K562 (cell line): ENCODE measurements around the gene TBC1D7. TPM values are rescaled to one million over a fixed set of nuclear protein-coding genes. Genes with fewer than 3 reads are reported as not detected.

Experiments used
- ATAC-seq: fragments of 200-7000 bp; cut with Tn5 transposase; 3 replicates; pipeline ENCODE4 v1.9.1; 2020; ENCODE audit warnings: moderate library complexity
- BruUV-seq: library from RNA; stranded (reverse); fragments of 400-500 nt; replicated peaks from 2 replicates; lab custom pipeline; 2021; lab: Mats Ljungman, UMichigan
- CTCF ChIA-PET: fragments of 300-600 bp; formaldehyde crosslinking; extraction: SDS; loops from one replicate; lab custom pipeline; 2021; ENCODE audit warnings: low intra/inter-chr PET ratio; lab: Yijun Ruan, JAX
- POLR2A ChIA-PET: fragments of 300-600, 350-650 bp; sonication (Branson Sonifier 250); formaldehyde crosslinking; extraction: SDS; loops from one replicate; lab custom pipeline; 2021; ENCODE audit warnings: antibody characterized with exemption, inconsistent platforms; lab: Yijun Ruan, JAX
- DNase-seq, 4 experiments: peaks; one replicate each; pipeline versions ENCODE4 v3.0.0 to v3.0.0-alpha.2; 2011 to 2018; ENCODE audit warnings: low spot score in 3 of 4, mixed read lengths in 3 of 4; ENCODE audit errors: extremely low read depth in 1 of 4
- FAIRE-seq: peaks from 2 replicates; lab custom pipeline; 2011; peaks lifted over from hg19 to GRCh38; lab: Jason Lieb, UNC
- H2AFZ ChIP-seq: 2 replicates; pipeline ENCODE4 v1.6.0; 2011; ENCODE audit warnings: low read depth, low read length, control low read depth, inconsistent platforms
- H3K27ac ChIP-seq: fragments of 200-600 bp; 3 replicates; pipeline ENCODE4 v1.8.0; 2011; ENCODE audit warnings: low read depth, mild to moderate bottlenecking, control low read depth, inconsistent platforms, low read length, moderate library complexity, mixed read lengths; ENCODE audit errors: extremely low read depth
- H3K27me3 ChIP-seq, 2 experiments: fragments of 300-600 bp in 1 of 2; 2 replicates in 1 of 2; 3 replicates in 1 of 2; pipeline versions ENCODE4 v1.6.0 to v1.8.0; 2011; ENCODE audit warnings: inconsistent platforms in 2 of 2, low read length in 2 of 2, mild to moderate bottlenecking in 1 of 2, mixed read lengths in 1 of 2, moderate library complexity in 1 of 2; ENCODE audit not compliant: control insufficient read depth in 2 of 2, insufficient read depth in 2 of 2
- H3K36me3 ChIP-seq: fragments of 300-600 bp; 3 replicates; pipeline ENCODE4 v1.8.0; 2011; ENCODE audit warnings: mild to moderate bottlenecking, low read length, inconsistent platforms; ENCODE audit not compliant: control insufficient read depth, insufficient read depth
- H3K4me1 ChIP-seq, 2 experiments: fragments of 200-600 bp in 1 of 2; replicated peaks in 1 of 2; 2 replicates in 1 of 2; 3 replicates in 1 of 2; pipeline versions ENCODE4 v1.5.1 to v1.8.0; 2011; ENCODE audit warnings: inconsistent platforms in 2 of 2, low read length in 2 of 2, mild to moderate bottlenecking in 1 of 2, mixed read lengths in 1 of 2, moderate library complexity in 1 of 2; ENCODE audit not compliant: control insufficient read depth in 2 of 2, insufficient read depth in 2 of 2
- H3K4me2 ChIP-seq: 2 replicates; pipeline ENCODE4 v1.6.1; 2011; ENCODE audit warnings: low read length, control low read depth, inconsistent platforms, mixed read lengths; ENCODE audit not compliant: insufficient read depth
- H3K4me3 ChIP-seq: fragments of 200-600 bp; sonication (generic), shearing (Covaris generic); 2 replicates; pipeline ENCODE4 v1.5.1; 2016; ENCODE audit warnings: control low read depth, inconsistent platforms
- H3K79me2 ChIP-seq: fragments of 200-600 bp; 3 replicates; pipeline ENCODE4 v1.8.0; 2011; ENCODE audit warnings: low read length, inconsistent platforms; ENCODE audit not compliant: control insufficient read depth, insufficient read depth
- H3K9ac ChIP-seq, 2 experiments: 2 replicates each; pipeline versions ENCODE4 v1.6.0 to v1.6.1; 2011; ENCODE audit warnings: low read depth in 2 of 2, low read length in 2 of 2, control low read depth in 1 of 2, inconsistent platforms in 1 of 2, mild to moderate bottlenecking in 1 of 2, mixed read lengths in 1 of 2; ENCODE audit not compliant: insufficient read depth in 1 of 2
- H3K9me1 ChIP-seq: one replicate; pipeline ENCODE4 v1.6.0; 2011; ENCODE audit warnings: inconsistent platforms, mild to moderate bottlenecking, low read length, moderate library complexity; ENCODE audit not compliant: control insufficient read depth, insufficient read depth
- H3K9me3 ChIP-seq: replicated peaks from 2 replicates; pipeline ENCODE4 v1.5.1; 2011; ENCODE audit warnings: low read depth, low read length, inconsistent platforms; ENCODE audit not compliant: control insufficient read depth, insufficient read depth
- H4K20me1 ChIP-seq: replicated peaks from 2 replicates; pipeline ENCODE4 v1.6.1; 2011; ENCODE audit warnings: low read length, inconsistent platforms, mixed read lengths; ENCODE audit not compliant: control insufficient read depth, insufficient read depth
- CCAR2 ChIP-seq: fragments of 200-400 bp; formaldehyde crosslinking; IDR thresholded peaks from 2 replicates; pipeline ENCODE4 v1.6.1; 2017; ENCODE audit warnings: mild to moderate bottlenecking, low read depth, low read length
- CHAMP1 ChIP-seq: fragments of 450-650 bp; IDR thresholded peaks from 2 replicates; pipeline ENCODE4 v1.6.1; 2016; ENCODE audit warnings: mild to moderate bottlenecking
- CXXC5 ChIP-seq: fragments of 250-450 bp; sonication (Bioruptor Pico); IDR thresholded peaks from 2 replicates; pipeline ENCODE4 v1.8.0; 2022; ENCODE audit warnings: inconsistent platforms, mild to moderate bottlenecking, moderate library complexity
- ELK1 ChIP-seq: sonication (generic); formaldehyde crosslinking; IDR thresholded peaks from 2 replicates; pipeline ENCODE4 v1.8.1; 2022; ENCODE audit warnings: missing genetic modification reagents
- IFI16 ChIP-seq: fragments of 250-450 bp; sonication (Bioruptor Pico); IDR thresholded peaks from 2 replicates; pipeline ENCODE4 v2.1.2; 2022; ENCODE audit warnings: mild to moderate bottlenecking, inconsistent platforms
- MEIS2 ChIP-seq: fragments of 450-650 bp; IDR thresholded peaks from 2 replicates; pipeline ENCODE4 v1.6.1; 2014; ENCODE audit warnings: mild to moderate bottlenecking; ENCODE audit not compliant: partially characterized antibody
- MTA3 ChIP-seq: fragments of 450-650 bp; formaldehyde crosslinking; IDR thresholded peaks from 2 replicates; pipeline ENCODE4 v1.6.1; 2017; ENCODE audit warnings: mild to moderate bottlenecking, borderline replicate concordance
- NRF1 ChIP-seq, 2 experiments: fragments of 450-650 bp; IDR thresholded peaks in 1 of 2; conservative IDR thresholded peaks in 1 of 2; 2 replicates each; pipeline ENCODE4 v1.6.1; 2014; ENCODE audit warnings: mild to moderate bottlenecking in 2 of 2
- PML ChIP-seq: IDR thresholded peaks from 2 replicates; pipeline ENCODE4 v1.6.1; 2012; ENCODE audit warnings: low read length, inconsistent platforms
- SNAPC5 ChIP-seq: fragments of 250-450 bp; sonication (Bioruptor Pico); IDR thresholded peaks from 2 replicates; pipeline ENCODE4 v1.8.0; 2021; ENCODE audit warnings: moderate library complexity, mild to moderate bottlenecking, inconsistent platforms
- THRB ChIP-seq: fragments of 450-650 bp; formaldehyde crosslinking; conservative IDR thresholded peaks from 2 replicates; pipeline ENCODE4 v1.4.0; 2022; ENCODE audit warnings: mild to moderate bottlenecking, missing genetic modification characterization
- WHSC1 ChIP-seq: IDR thresholded peaks from one replicate; pipeline ENCODE4 v1.6.1; 2012; ENCODE audit warnings: low read length, control low read depth, inconsistent platforms
- ZNF134 ChIP-seq: fragments of 250-450 bp; sonication (Bioruptor Pico); conservative IDR thresholded peaks from 2 replicates; pipeline ENCODE4 v1.4.0; 2020
- ZNF316 ChIP-seq: fragments of 450-650 bp; IDR thresholded peaks from 2 replicates; pipeline ENCODE4 v1.6.1; 2016
- ZNF449 ChIP-seq: fragments of 250-450 bp; sonication (Bioruptor Pico); IDR thresholded peaks from 2 replicates; pipeline ENCODE4 v1.8.0; 2022; ENCODE audit warnings: moderate library complexity, mild to moderate bottlenecking, inconsistent platforms
- WGBS: fragments of 100-300 bp; shearing (Covaris generic); methylation state at CpG from one replicate; pipeline ENCODE4 v1.1.6; 2016; ENCODE audit warnings: low coverage, mixed read lengths; ENCODE audit not compliant: insufficient coverage; ENCODE audit errors: missing lambda C conversion rate; 5-methylcytosine and 5-hydroxymethylcytosine counted together
- in situ Hi-C: fragments of 300-500 bp; cut with MboI; formaldehyde crosslinking; loops from 4 replicates; pipeline ENCODE4 v1.15.0; 2018; ENCODE audit warnings: inconsistent platforms, mixed read lengths
- intact Hi-C: fragments of 100-400 bp; cut with micrococcal nuclease; formaldehyde crosslinking; loops from 2 replicates; pipeline ENCODE4 v1.14.2; 2022
- polyA plus RNA-seq, 8 experiments: library from polyadenylated mRNA; depleted of rRNA in 4 of 8; stranded (reverse) in 5 of 8; unstranded in 3 of 8; fragments of >200 nt; fragmentation: Nextera tagmentation in 2 of 8; fragmentation: Illumina TruSeq in 1 of 8; extraction: Ambion mirVana in 2 of 8; extraction: Trizol in 1 of 8; gene quantifications; 2 replicates each; pipeline versions ENCODE4 v1.2.1 to v1.2.3, GENCODE V29; 2011 to 2014; ENCODE audit warnings: inconsistent platforms in 1 of 8, missing spikeins in 1 of 8
- total RNA-seq, 7 experiments: library from RNA; depleted of rRNA in 6 of 7; stranded (reverse); fragments of >200 nt in 6 of 7; fragmentation: Illumina TruSeq in 2 of 7; extraction: Trizol in 2 of 7; gene quantifications; 2 replicates each; pipeline versions ENCODE4 v1.2.1 to v1.2.3, GENCODE V29; 2011 to 2021; ENCODE audit warnings: low replicate concordance in 1 of 7

The TBC1D7 gene
- total and polyA plus RNA-seq, 9 of the 15 experiments (the other 6 are each of a cell fraction or from before 2014, with no cell fraction given): 49.4 to 107 (median 61.1) TPM

GRCh38 chr6:13365320-13365719 lies 37.0 kb upstream of the TBC1D7 start:
- Histone ChIP-seq H3K27me3 (peaks cover 0 to 7% of the 10 kb centered on the region in 2 experiments; a peak in 1 of 5 replicates), H3K36me3 (no peaks in the 10 kb centered on the region), H3K79me2 (no peaks in the 10 kb centered on the region), H3K9me3 (no peaks in the 10 kb centered on the region), H3K4me2 (no peak overlapping the region), H2AFZ (no peak overlapping the region), H3K4me1 (peaks cover 9 to 14% of the 10 kb centered on the region in 2 experiments), H3K9me1 (no peaks in the 10 kb centered on the region)
- POLR2A ChIA-PET: no interaction called here
- intact Hi-C loops: no loop called here
- CTCF ChIA-PET: no interaction called here
- 91% methylated on average over 38 of the region's 39 CpGs for WGBS
- DNase-seq (no peak), FAIRE-seq (no peak)
- TF ChIP-seq IFI16 (CRISPR knock-in tag) (no peak), ZNF449 (CRISPR knock-in tag) (no peak), NRF1 (conservative IDR thresholded peaks at IDR 0.05 in 1 of 2, IDR thresholded peaks at IDR 0.05 in 1 of 2) (no peak), WHSC1 (no peak), CXXC5 (CRISPR knock-in tag) (no peak), SNAPC5 (CRISPR knock-in tag) (no peak), CCAR2 (no peak), CHAMP1 (no peak), ELK1 (CRISPR knock-in tag) (no peak), ZNF316 (no peak), PML (no peak), MEIS2 (no peak), MTA3 (no peak), THRB (CRISPR knock-in tag) (no peak), ZNF134 (CRISPR knock-in tag) (no peak)
- TF ChIP-seq, all 486 proteins: peak for 0
- Histone ChIP-seq H3K4me3 (no peak overlapping the region), H3K9ac (no peak overlapping the region), H3K27ac (no peak overlapping the region), H4K20me1 (no peaks in the 10 kb centered on the region)
- ATAC-seq: no peak
- in situ Hi-C loops: no loop called here
- BruUV-seq: no TSS peak
